SK-N-SH (cell line): ENCODE data around the gene COA4.
A peak's percentile ranks its signal among the peaks of the same experiment; 100 is the strongest.

ENCODE experiments used
- CTCF ChIP-seq: fragments of 200-600 bp; sonication (generic); IDR thresholded peaks from 2 replicates; pipeline ENCODE4 v1.6.1; 2017; ENCODE audit warnings: antibody characterized with exemption, mild to moderate bottlenecking, moderate library complexity
- MXI1 ChIP-seq: IDR thresholded peaks from 2 replicates; pipeline ENCODE4 v1.6.1; 2012; ENCODE audit warnings: mild to moderate bottlenecking, low read depth, low read length, improper control_type of control experiment
- SIN3A ChIP-seq: IDR thresholded peaks from 2 replicates; pipeline ENCODE4 v1.6.1; 2012; ENCODE audit warnings: low read depth, mild to moderate bottlenecking, low read length, moderate library complexity, borderline replicate concordance
- YY1 ChIP-seq: IDR thresholded peaks from 2 replicates; pipeline ENCODE4 v1.4.0; 2012; ENCODE audit warnings: low read depth, mild to moderate bottlenecking

GRCh38 chr11:73876424-73877310 is at the start of gene COA4, which contains the start of gene PAAF1:
- no peak for TF ChIP-seq CTCF
- peak; percentile 88 for TF ChIP-seq YY1
- peak; percentile 96 for TF ChIP-seq MXI1
- peak; percentile 16; the same call in 1 of the 2 replicates for TF ChIP-seq SIN3A
